NT2/D1 (cell line): ENCODE data around the gene ACVRL1.

Source experiments
- DNase-seq: peaks from one replicate; pipeline ENCODE4 v3.0.0-alpha.2; 2011; ENCODE audit warnings: low read depth, low spot score
- H3K27me3 ChIP-seq: 2 replicates; pipeline ENCODE4 v1.6.0; 2011; ENCODE audit warnings: mild to moderate bottlenecking; ENCODE audit not compliant: insufficient read length, insufficient read depth
- H3K36me3 ChIP-seq: 2 replicates; pipeline ENCODE4 v1.6.1; 2011; ENCODE audit warnings: mild to moderate bottlenecking, low read length, mixed read lengths; ENCODE audit not compliant: insufficient read depth, insufficient read length
- H3K4me1 ChIP-seq: 2 replicates; pipeline ENCODE4 v1.5.1; 2011; ENCODE audit not compliant: insufficient read depth, insufficient read length
- H3K4me3 ChIP-seq: 2 replicates; pipeline ENCODE4 v1.5.1; 2011; ENCODE audit warnings: low read depth; ENCODE audit not compliant: insufficient read length
- H3K9ac ChIP-seq: 2 replicates; pipeline ENCODE4 v1.6.0; 2011; ENCODE audit warnings: low read depth; ENCODE audit not compliant: insufficient read length
- H3K9me3 ChIP-seq: 2 replicates; pipeline ENCODE4 v1.5.1; 2011; ENCODE audit warnings: mild to moderate bottlenecking, low read length; ENCODE audit not compliant: insufficient read depth
- SUZ12 ChIP-seq: IDR thresholded peaks from 2 replicates; pipeline ENCODE4 v1.6.1; 2011; ENCODE audit not compliant: insufficient read length, insufficient read depth; ENCODE audit errors: extremely low read depth
- YY1 ChIP-seq: IDR thresholded peaks from 2 replicates; pipeline ENCODE4 v1.6.1; 2011; ENCODE audit not compliant: insufficient read length, insufficient read depth
- ZNF274 ChIP-seq: IDR thresholded peaks from 2 replicates; pipeline ENCODE4 v1.6.1; 2011; ENCODE audit warnings: mild to moderate bottlenecking, low read depth, low read length

The ACVRL1 gene

DNA sequence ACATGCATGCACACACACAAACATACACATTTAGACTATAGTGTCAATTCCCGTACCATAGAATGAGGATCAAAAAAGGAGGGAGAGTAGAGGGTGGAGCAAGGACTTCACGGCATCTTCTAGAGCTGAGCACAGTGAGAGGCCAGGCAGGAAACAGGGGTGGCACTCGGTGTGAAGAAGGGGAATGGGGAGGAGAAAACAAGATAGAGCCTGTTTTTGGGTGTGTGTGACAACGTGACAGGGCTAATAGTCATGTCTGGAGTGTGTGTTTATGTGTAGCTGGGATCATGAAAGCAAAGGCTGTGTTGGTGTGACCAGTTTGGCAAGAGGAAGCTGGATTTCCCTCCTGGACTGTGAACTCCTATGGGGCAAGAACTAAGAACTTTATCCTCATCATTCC is 34.3 kb downstream of the ACVRL1 start:
- peaks cover 17% of the 10 kb centered on the region for H3K9me3 ChIP-seq
- peaks cover 17% of the 10 kb centered on the region for H3K4me1 ChIP-seq
- no peaks in the 10 kb centered on the region for H3K36me3 ChIP-seq
- DNase-seq: no peak
- H3K27me3 ChIP-seq: no peaks in the 10 kb centered on the region
- TF ChIP-seq YY1 (no peak), SUZ12 (no peak), ZNF274 (no peak)
- H3K9ac ChIP-seq: no peak overlapping the region
- no peak overlapping the region for H3K4me3 ChIP-seq

DNA sequence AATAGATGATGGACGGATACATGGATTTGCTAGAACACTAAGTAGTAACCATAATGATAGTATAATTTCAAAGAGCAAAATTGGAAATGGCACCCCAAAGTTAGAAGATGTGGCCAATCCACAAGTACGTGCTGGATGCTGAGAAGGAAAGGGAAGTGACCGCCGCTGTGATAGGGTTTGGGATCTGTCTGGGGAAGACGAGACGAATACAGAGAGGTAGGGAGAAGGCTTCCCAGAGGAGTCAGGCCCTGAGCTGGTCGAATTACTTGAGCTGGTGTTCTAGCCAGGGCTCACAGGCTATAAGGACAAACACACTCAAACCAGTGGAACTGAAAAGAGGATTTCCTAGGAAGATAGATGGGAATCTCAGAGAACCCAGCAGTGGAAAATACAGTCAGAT is 34.8 kb downstream of the ACVRL1 start:
- peaks cover 17% of the 10 kb centered on the region for H3K4me1 ChIP-seq
- no peak for DNase-seq
- TF ChIP-seq SUZ12 (no peak), YY1 (no peak), ZNF274 (no peak)
- H3K4me3 ChIP-seq: no peak overlapping the region
- peaks cover under 1% of the 10 kb centered on the region for H3K27me3 ChIP-seq
- H3K36me3 ChIP-seq: no peaks in the 10 kb centered on the region
- no peak overlapping the region for H3K9ac ChIP-seq
- H3K9me3 ChIP-seq: peaks cover 17% of the 10 kb centered on the region

DNA sequence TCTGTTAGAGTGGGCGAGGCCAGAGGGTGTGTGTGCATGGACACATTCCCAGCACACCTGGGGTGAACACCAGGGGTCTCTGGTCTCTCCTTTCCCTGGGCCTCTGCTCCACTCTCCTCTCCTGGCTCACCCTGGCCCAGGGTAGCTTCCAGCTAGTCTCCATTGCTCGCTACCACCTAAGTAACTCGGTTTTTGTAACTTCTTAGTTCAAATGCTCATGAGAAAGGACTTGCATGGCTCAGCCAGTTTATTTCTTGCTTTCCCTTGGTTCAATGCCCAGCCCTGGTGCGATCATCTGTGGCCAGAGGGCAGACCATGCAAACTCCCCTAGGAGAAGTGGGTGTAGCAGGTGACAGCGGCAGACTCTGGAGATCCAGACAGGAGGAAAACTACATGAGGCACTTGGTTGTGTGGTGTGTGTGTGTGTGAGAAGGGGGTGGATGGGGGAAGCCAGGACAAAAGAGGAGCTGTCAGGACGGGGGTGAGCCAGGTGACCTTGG is 35.2 kb downstream of the ACVRL1 start:
- H3K27me3 ChIP-seq: peaks cover 5% of the 10 kb centered on the region
- peaks cover 17% of the 10 kb centered on the region for H3K4me1 ChIP-seq
- H3K9ac ChIP-seq: no peak overlapping the region
- no peaks in the 10 kb centered on the region for H3K36me3 ChIP-seq
- no peak overlapping the region for H3K4me3 ChIP-seq
- no peak for TF ChIP-seq SUZ12
- TF ChIP-seq YY1: no peak
- TF ChIP-seq ZNF274: no peak
- H3K9me3 ChIP-seq: peaks cover 17% of the 10 kb centered on the region
- no peak for DNase-seq

DNA sequence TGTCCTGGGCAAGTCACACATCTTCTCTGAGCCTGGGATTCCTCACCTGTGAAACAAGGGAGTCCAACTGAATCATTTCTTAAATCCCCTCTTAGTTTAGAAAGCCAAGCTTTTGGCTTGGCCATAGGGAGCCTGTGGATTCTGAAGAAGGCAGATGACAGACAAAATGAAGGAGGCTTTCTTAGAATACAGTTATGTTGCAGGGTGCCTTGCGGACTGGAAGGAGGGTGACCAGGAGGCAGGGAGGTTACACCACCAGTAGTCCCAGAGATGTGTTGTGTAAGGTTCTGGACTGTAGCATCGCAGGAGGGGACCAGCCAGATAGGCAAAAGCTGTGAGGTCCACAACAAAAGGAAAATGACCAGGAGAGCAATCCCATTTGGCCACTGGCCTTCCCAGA is 36.0 kb downstream of the ACVRL1 start:
- Histone ChIP-seq H3K9ac (no peak overlapping the region), H3K9me3 (peaks cover 17% of the 10 kb centered on the region), H3K4me1 (peaks cover 11% of the 10 kb centered on the region), H3K36me3 (no peaks in the 10 kb centered on the region), H3K27me3 (peaks cover 12% of the 10 kb centered on the region), H3K4me3 (no peak overlapping the region)
- TF ChIP-seq YY1: no peak
- no peak for TF ChIP-seq ZNF274
- no peak for TF ChIP-seq SUZ12
- DNase-seq: no peak

DNA sequence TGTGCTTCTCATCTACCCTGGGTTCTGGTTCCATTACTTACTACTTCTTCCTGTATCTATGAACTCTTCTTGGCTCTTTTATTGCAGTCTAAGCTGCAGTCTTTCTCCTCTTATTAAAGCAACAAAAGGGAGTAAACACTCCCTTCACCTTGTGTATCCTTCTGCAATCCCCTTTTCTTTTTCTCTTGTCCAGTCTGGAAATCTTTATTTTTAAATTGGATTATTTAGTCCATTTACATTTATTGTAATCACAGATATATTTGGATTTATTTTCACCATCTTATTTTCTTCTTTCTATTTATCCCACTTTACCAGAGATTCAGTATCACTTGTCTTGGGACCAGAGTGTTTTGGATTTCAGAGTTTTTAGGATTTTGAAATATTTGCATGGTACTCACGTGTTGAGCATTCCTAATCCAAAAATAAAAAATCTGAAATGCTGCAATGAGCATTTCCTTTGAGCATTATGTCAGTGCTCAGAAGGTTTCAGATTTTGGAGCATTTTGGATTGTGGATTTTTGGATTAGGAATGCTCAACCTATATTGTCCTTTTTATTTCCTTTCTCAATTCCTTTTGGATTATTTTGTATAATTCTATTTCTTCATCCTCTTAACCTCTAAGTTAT is 37.4 kb downstream of the ACVRL1 start:
- Histone ChIP-seq H3K27me3 (peaks cover 23% of the 10 kb centered on the region), H3K4me3 (no peak overlapping the region), H3K9me3 (peaks cover 17% of the 10 kb centered on the region), H3K9ac (no peak overlapping the region), H3K4me1 (peaks cover 8% of the 10 kb centered on the region), H3K36me3 (no peaks in the 10 kb centered on the region)
- DNase-seq: no peak
- no peak for TF ChIP-seq SUZ12
- no peak for TF ChIP-seq ZNF274
- no peak for TF ChIP-seq YY1

DNA sequence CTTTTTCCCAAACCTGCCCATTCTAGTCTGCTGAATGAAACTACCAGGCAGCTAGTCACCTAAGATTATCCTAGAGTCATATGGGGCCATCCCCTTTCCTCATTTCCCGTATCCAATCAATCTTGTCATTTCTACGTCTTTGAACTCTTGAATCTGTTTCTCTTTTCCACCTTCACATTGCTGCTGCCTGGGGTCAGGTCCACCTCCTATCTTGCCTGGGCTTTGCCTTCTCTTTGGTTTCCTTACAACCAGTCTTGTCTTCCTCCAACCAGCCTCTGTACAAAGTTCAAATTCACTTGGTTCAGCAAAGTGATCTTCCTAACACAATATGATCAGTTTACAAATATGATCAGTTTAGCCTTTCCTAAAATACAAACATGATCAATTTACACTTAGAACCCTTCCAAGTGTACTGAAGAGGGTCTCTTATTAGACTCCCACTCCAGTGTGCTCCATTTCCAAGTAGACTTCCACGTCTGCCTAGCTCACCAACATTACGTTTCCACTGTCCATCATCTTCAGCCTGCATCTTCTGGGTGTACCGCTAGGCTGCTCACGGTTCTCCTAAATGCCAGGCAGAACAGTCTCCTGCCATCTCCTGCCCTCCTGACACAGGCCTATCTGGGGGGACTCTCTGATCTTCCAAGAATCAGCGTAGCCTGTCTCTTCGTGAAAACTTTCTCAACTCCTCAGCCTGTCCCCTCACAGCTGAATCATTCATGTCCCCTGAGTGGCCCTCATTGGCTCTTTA is 40.1 kb downstream of the ACVRL1 start:
- DNase-seq: no peak
- no peaks in the 10 kb centered on the region for H3K4me1 ChIP-seq
- no peak overlapping the region for H3K9ac ChIP-seq
- H3K36me3 ChIP-seq: no peaks in the 10 kb centered on the region
- no peak overlapping the region for H3K4me3 ChIP-seq
- TF ChIP-seq YY1 (no peak), SUZ12 (no peak), ZNF274 (no peak)
- H3K9me3 ChIP-seq: peaks cover 17% of the 10 kb centered on the region
- peaks cover 38% of the 10 kb centered on the region for H3K27me3 ChIP-seq

DNA sequence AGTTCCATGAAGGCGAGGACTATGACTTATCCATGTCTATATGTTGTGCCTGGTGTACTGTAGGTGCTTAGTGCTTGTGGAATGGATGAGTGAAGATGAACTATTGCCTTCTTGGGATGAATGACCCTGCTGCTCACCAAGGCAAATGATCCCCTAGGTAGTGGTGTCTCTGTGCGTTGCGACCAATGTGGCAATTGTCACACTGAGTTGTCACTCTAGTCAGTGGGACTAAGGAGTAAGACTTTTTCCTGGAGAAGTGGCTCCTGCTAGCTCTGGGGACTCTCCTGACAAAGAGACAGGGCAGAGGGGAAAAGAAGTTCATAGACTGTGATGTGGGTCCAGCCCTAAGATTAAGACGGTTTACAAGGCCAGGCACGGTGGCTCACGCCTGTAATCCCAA is 40.8 kb downstream of the ACVRL1 start:
- Histone ChIP-seq H3K36me3 (peaks cover under 1% of the 10 kb centered on the region), H3K9me3 (peaks cover 17% of the 10 kb centered on the region), H3K9ac (no peak overlapping the region), H3K4me3 (no peak overlapping the region), H3K27me3 (peaks cover 38% of the 10 kb centered on the region), H3K4me1 (no peaks in the 10 kb centered on the region)
- TF ChIP-seq ZNF274 (no peak), SUZ12 (no peak), YY1 (no peak)
- no peak for DNase-seq
